Adrenal gland (tissue), 5 donors: Measurements from ENCODE around the gene MBNL2.

Source experiments
- CTCF ChIP-seq, 6 experiments: fragments of 450-650 bp in 4 of 6; fragments of 200-600 bp in 2 of 6; sonication (generic) in 1 of 6; IDR thresholded peaks; 1 replicate in 5 of 6; 2 replicates in 1 of 6; pipeline versions ENCODE4 v1.5.1 to v1.8.0; 2016 to 2021; ENCODE audit warnings: antibody characterized with exemption in 6 of 6, mild to moderate bottlenecking in 2 of 6, moderate library complexity in 1 of 6
- POLR2A ChIP-seq, 2 donors: fragments of 450-650 bp; IDR thresholded peaks; one replicate each; pipeline ENCODE4 v1.6.1; 2017; ENCODE audit warnings: antibody characterized with exemption in 2 of 2, mild to moderate bottlenecking in 2 of 2, moderate library complexity in 1 of 2
- donor health status: DM: no; HTN: no; CAD: no.

- TF ChIP-seq CTCF (IDR thresholded peaks at IDR 0.05) (no peak), POLR2A (IDR thresholded peaks at IDR 0.05) (no peak)
Observed at GRCh38 chr13:97306645-97307044, 84.5 kb downstream of the MBNL2 start.
